Liver (tissue), 3 donors: Measurements from ENCODE around the gene HIF3A.

Source experiments
- ATF3 ChIP-seq: IDR thresholded peaks from 2 replicates; pipeline ENCODE4 v1.6.1; 2016; ENCODE audit warnings: antibody characterized with exemption
- CTCF ChIP-seq: fragments of 150-350 bp; IDR thresholded peaks from 2 replicates; pipeline ENCODE4 v1.5.1; 2017; ENCODE audit warnings: improper control_type of control experiment, low read depth, low read length; ENCODE audit not compliant: missing input control
- GABPA ChIP-seq, 2 donors: IDR thresholded peaks in 1 of 2; conservative IDR thresholded peaks in 1 of 2; 2 replicates each; pipeline ENCODE4 v1.6.1; 2016; ENCODE audit warnings: antibody characterized with exemption in 2 of 2, mild to moderate bottlenecking in 1 of 2, moderate library complexity in 1 of 2
- JUND ChIP-seq, 2 donors: IDR thresholded peaks; 2 replicates each; pipeline ENCODE4 v1.6.1; 2016; ENCODE audit warnings: antibody characterized with exemption in 2 of 2
- REST ChIP-seq: IDR thresholded peaks from 2 replicates; pipeline ENCODE4 v1.6.1; 2016; ENCODE audit warnings: antibody characterized with exemption, mild to moderate bottlenecking
- SP1 ChIP-seq: IDR thresholded peaks from 2 replicates; pipeline ENCODE4 v1.6.1; 2018; ENCODE audit warnings: antibody characterized with exemption, mild to moderate bottlenecking
- TAF1 ChIP-seq: conservative IDR thresholded peaks from 2 replicates; pipeline ENCODE4 v1.6.1; 2016; ENCODE audit warnings: antibody characterized with exemption, mild to moderate bottlenecking
- YY1 ChIP-seq: IDR thresholded peaks from 2 replicates; pipeline ENCODE4 v1.6.1; 2016; ENCODE audit warnings: antibody characterized with exemption, mild to moderate bottlenecking
- donor health status: healthy.
- donor health status: healthy.

- TF ChIP-seq JUND (IDR thresholded peaks at IDR 0.05) (no peak), CTCF (no peak), TAF1 (no peak), YY1 (no peak), REST (no peak), ATF3 (no peak), GABPA (IDR thresholded peaks at IDR 0.05 in 1 of 2, conservative IDR thresholded peaks at IDR 0.05 in 1 of 2) (no peak), SP1 (no peak)
Measured at GRCh38 chr19:46271481-46272197, 25.2 kb upstream of the HIF3A start.
